Testis (tissue), 3 donors: Measurements from ENCODE around the gene SND1. TPM values are rescaled to one million over a fixed set of nuclear protein-coding genes. Genes with fewer than 3 reads are reported as not detected.

Experiments used
- DNase-seq: peaks from one replicate; pipeline ENCODE4 v3.0.0-alpha.2; 2019
- H3K27ac ChIP-seq, 2 donors: fragments of 200-600 bp; sonication (generic); one replicate each; pipeline ENCODE4 v1.5.1; 2019
- H3K27me3 ChIP-seq: fragments of 200-600 bp; sonication (generic); one replicate; pipeline ENCODE4 v1.5.1; 2019
- H3K36me3 ChIP-seq: fragments of 200-600 bp; sonication (generic); one replicate; pipeline ENCODE4 v1.5.1; 2017; ENCODE audit warnings: low read depth; ENCODE audit errors: missing control alignments
- H3K4me1 ChIP-seq: fragments of 200-600 bp; sonication (generic); one replicate; pipeline ENCODE4 v1.5.1; 2019
- H3K4me3 ChIP-seq, 2 donors: fragments of 200-600 bp; sonication (generic); one replicate each; pipeline ENCODE4 v1.5.1; 2017 to 2019
- H3K9me3 ChIP-seq: fragments of 200-600 bp; sonication (generic); one replicate; pipeline ENCODE4 v1.5.1; 2017
- CTCF ChIP-seq, 3 experiments: fragments of 450-650 bp in 2 of 3; fragments of 200-600 bp in 1 of 3; sonication (generic) in 1 of 3; IDR thresholded peaks; one replicate each; pipeline ENCODE4 v1.5.1; 2016 to 2019; ENCODE audit warnings: antibody characterized with exemption in 3 of 3, mild to moderate bottlenecking in 2 of 3, moderate library complexity in 1 of 3
- POLR2A ChIP-seq: fragments of 450-650 bp; IDR thresholded peaks from one replicate; pipeline ENCODE4 v1.6.1; 2017; ENCODE audit warnings: antibody characterized with exemption, mild to moderate bottlenecking, moderate library complexity
- WGBS, 2 donors: methylation state at CpG; one replicate each; pipeline ENCODE4 v1.1.5; 2018; 5-methylcytosine and 5-hydroxymethylcytosine counted together
- intact Hi-C: fragments of 100-400 bp; cut with DNase I; formaldehyde crosslinking; loops from one replicate; pipeline ENCODE4 v1.15.1; 2023; ENCODE audit warnings: low total_unique reads
- polyA plus RNA-seq: library from polyadenylated mRNA; stranded (reverse); fragments of 350-450 nt; fragmentation: Illumina TruSeq; extraction: RNeasy Lipid Tissue Mini Kit (QIAGEN cat#74804); gene quantifications from one replicate; pipeline ENCODE4 v1.2.3, GENCODE V29; 2014; ENCODE audit warnings: low read depth, low replicate concordance; ENCODE audit not compliant: insufficient read depth
- total RNA-seq, 2 donors: library from RNA; depleted of rRNA; stranded (reverse); fragments of >200 nt; gene quantifications; one replicate each; pipeline ENCODE4 v1.2.3, GENCODE V29; 2016

Gene SND1
- total and polyA plus RNA-seq, 3 donors from 2014 or later, result 132 to 207 (median 179) TPM

- TF ChIP-seq POLR2A, result no peak
- TF ChIP-seq CTCF (IDR thresholded peaks at IDR 0.05), result no peak
- no peaks in the 10 kb centered on the region for H3K4me1 ChIP-seq
- no peak overlapping the region for H3K27ac ChIP-seq
- 24 to 46% methylated on average over 19 to 21 of the region's 21 CpGs for WGBS, 2 donors
- peak overlapping the region; percentile 18 to 26 for H3K4me3 ChIP-seq
- no peaks in the 10 kb centered on the region for H3K9me3 ChIP-seq
- intact Hi-C loops, result no loop called here
- peak; percentile 33 for DNase-seq
- no peaks in the 10 kb centered on the region for H3K27me3 ChIP-seq
- H3K36me3 ChIP-seq, result no peaks in the 10 kb centered on the region
These were observed 469.9 kb downstream of the SND1 start for GRCh38 chr7:128121711-128122530.

GRCh38 chr7:128122576-128123290 is 470.7 kb downstream of the SND1 start:
- H3K4me1 ChIP-seq, result no peaks in the 10 kb centered on the region
- WGBS, 2 donors, result 77 to 86% methylated on average over 10 to 12 of the region's 12 CpGs
- H3K27ac ChIP-seq, result no peak overlapping the region
- no peak for DNase-seq
- H3K27me3 ChIP-seq, result no peaks in the 10 kb centered on the region
- TF ChIP-seq CTCF (IDR thresholded peaks at IDR 0.05), result no peak
- TF ChIP-seq POLR2A, result no peak
- intact Hi-C loops, result no loop called here
- H3K36me3 ChIP-seq, result no peaks in the 10 kb centered on the region
- H3K9me3 ChIP-seq, result no peaks in the 10 kb centered on the region
- H3K4me3 ChIP-seq, result no peak overlapping the region

GRCh38 chr7:128123291-128124037 is 471.5 kb downstream of the SND1 start:
- TF ChIP-seq CTCF (IDR thresholded peaks at IDR 0.05) (no peak), POLR2A (no peak)
- no peaks in the 10 kb centered on the region for H3K36me3 ChIP-seq
- H3K4me3 ChIP-seq, result no peak overlapping the region
- H3K27ac ChIP-seq, result no peak overlapping the region
- WGBS, 2 donors, result 86 to 91% methylated on average over 8 to 12 of the region's 12 CpGs
- intact Hi-C loops, result no loop called here
- H3K4me1 ChIP-seq, result no peaks in the 10 kb centered on the region
- no peak for DNase-seq
- H3K27me3 ChIP-seq, result no peaks in the 10 kb centered on the region
- no peaks in the 10 kb centered on the region for H3K9me3 ChIP-seq

GRCh38 chr7:128124786-128125185 is 472.8 kb downstream of the SND1 start:
- no peak for TF ChIP-seq POLR2A
- no peak for TF ChIP-seq CTCF (IDR thresholded peaks at IDR 0.05)
- Histone ChIP-seq H3K9me3 (no peaks in the 10 kb centered on the region), H3K36me3 (no peaks in the 10 kb centered on the region), H3K4me1 (no peaks in the 10 kb centered on the region), H3K4me3 (no peak overlapping the region), H3K27ac (no peak overlapping the region), H3K27me3 (no peaks in the 10 kb centered on the region)
- 84 to 88% methylated on average over 4 of the region's 4 CpGs for WGBS, 2 donors
- intact Hi-C loops, result no loop called here
- DNase-seq, result no peak
